ENCODE results near the gene GIGYF2.

GIGYF2 gene

GRCh38 chr2:232761301-232761907 is 64.3 kb downstream of the GIGYF2 start:
- peak; percentile 65 for DNase-seq (ENCODE audit: low read depth)

GRCh38 chr2:232767866-232768265 is 70.7 kb downstream of the GIGYF2 start:
- no peak for DNase-seq (ENCODE audit: low read depth)

GRCh38 chr2:232770207-232770606 is 73.1 kb downstream of the GIGYF2 start:
- DNase-seq (ENCODE audit: low read depth): no peak

GRCh38 chr2:232771870-232772269 is 74.7 kb downstream of the GIGYF2 start:
- no peak for DNase-seq (ENCODE audit: low read depth)

- DNase-seq (ENCODE audit: low read depth): no peak
These were observed 75.4 kb downstream of the GIGYF2 start for GRCh38 chr2:232772531-232772930.

GRCh38 chr2:232773815-232774214 is 76.7 kb downstream of the GIGYF2 start:
- DNase-seq (ENCODE audit: low read depth): no peak

GRCh38 chr2:232776435-232776834 is 79.3 kb downstream of the GIGYF2 start, which contains the start of gene KCNJ13:
Gene KCNJ13, minus strand, starts transcription at chr2:232776565. Its CDS starts 5,203 bp downstream, at chr2:232771362.
- DNase-seq (ENCODE audit: low read depth): peak; percentile 4

GRCh38 chr2:232777276-232777675 is 80.1 kb downstream of the GIGYF2 start:
- DNase-seq (ENCODE audit: low read depth): no peak

GRCh38 chr2:232779465-232779864 is 82.3 kb downstream of the GIGYF2 start:
- DNase-seq (ENCODE audit: low read depth): no peak

- no peak for DNase-seq (ENCODE audit: low read depth)
These were observed 82.8 kb downstream of the GIGYF2 start for GRCh38 chr2:232779934-232780333.

GRCh38 chr2:232781765-232782164 is 84.6 kb downstream of the GIGYF2 start:
- DNase-seq (ENCODE audit: low read depth): peak; percentile 87

- no peak for DNase-seq (ENCODE audit: low read depth)
These were observed 86.1 kb downstream of the GIGYF2 start for GRCh38 chr2:232783278-232783677.

- no peak for DNase-seq (ENCODE audit: low read depth)
These were observed 90.7 kb downstream of the GIGYF2 start for GRCh38 chr2:232787806-232788205.

- no peak for DNase-seq (ENCODE audit: low read depth)
These were observed 92.0 kb downstream of the GIGYF2 start for GRCh38 chr2:232789082-232789481.

- no peak for DNase-seq (ENCODE audit: low read depth)
These were observed 94.4 kb downstream of the GIGYF2 start for GRCh38 chr2:232791518-232791917.

GRCh38 chr2:232793271-232793670 is 96.1 kb downstream of the GIGYF2 start:
- no peak for DNase-seq (ENCODE audit: low read depth)

GRCh38 chr2:232794981-232795380 is 97.8 kb downstream of the GIGYF2 start:
- no peak for DNase-seq (ENCODE audit: low read depth)

GRCh38 chr2:232795920-232796319 is 98.8 kb downstream of the GIGYF2 start:
- no peak for DNase-seq (ENCODE audit: low read depth)

GRCh38 chr2:232798187-232798586 is 101.1 kb downstream of the GIGYF2 start:
- no peak for DNase-seq (ENCODE audit: low read depth)

GRCh38 chr2:232800166-232800565 is 103.0 kb downstream of the GIGYF2 start:
- DNase-seq (ENCODE audit: low read depth): no peak

- no peak for DNase-seq (ENCODE audit: low read depth)
These were observed 105.0 kb downstream of the GIGYF2 start for GRCh38 chr2:232802091-232802490.

GRCh38 chr2:232809349-232810124 is 112.4 kb downstream of the GIGYF2 start:
- no peak for DNase-seq (ENCODE audit: low read depth)

- DNase-seq (ENCODE audit: low read depth): no peak
These were observed 113.3 kb downstream of the GIGYF2 start for GRCh38 chr2:232810444-232810843.

GRCh38 chr2:232815569-232815968 is 118.4 kb downstream of the GIGYF2 start:
- DNase-seq (ENCODE audit: low read depth): no peak
